Fibroblast of lung (primary cell): ENCODE results near the gene ANKRD18B. TPM values are rescaled to one million over a fixed set of nuclear protein-coding genes. Genes with fewer than 3 reads are reported as not detected.
A peak's percentile ranks its signal among the peaks of the same experiment; 100 is the strongest.
"Not testable (repeated sequence)": the region's sequence is repeated elsewhere in the genome, so short reads cannot be mapped to it uniquely, and the experiment has no call there.

Experiments
- DNase-seq, 2 donors: peaks; one replicate each; pipeline versions ENCODE4 v3.0.0 to v3.0.0-alpha.2; 2010; ENCODE audit warnings: low read depth in 2 of 2
- H2AFZ ChIP-seq: 2 replicates; pipeline ENCODE4 v1.5.1; 2012; ENCODE audit warnings: low read length, control low read depth, inconsistent platforms
- H3K27ac ChIP-seq: 2 replicates; pipeline ENCODE4 v1.5.1; 2011; ENCODE audit warnings: low read length, control low read depth; ENCODE audit not compliant: insufficient read depth
- H3K27me3 ChIP-seq: 2 replicates; pipeline ENCODE4 v1.5.1; 2011; ENCODE audit warnings: mild to moderate bottlenecking, low read length; ENCODE audit not compliant: control insufficient read depth, insufficient read depth
- H3K36me3 ChIP-seq: 2 replicates; pipeline ENCODE4 v1.5.1; 2011; ENCODE audit warnings: low read length; ENCODE audit not compliant: control insufficient read depth, insufficient read depth
- H3K4me1 ChIP-seq: 2 replicates; pipeline ENCODE4 v1.5.1; 2011; ENCODE audit warnings: low read length; ENCODE audit not compliant: control insufficient read depth, insufficient read depth; ENCODE audit errors: extremely low read depth
- H3K4me2 ChIP-seq: 2 replicates; pipeline ENCODE4 v1.5.1; 2011; ENCODE audit warnings: low read length, control low read depth; ENCODE audit not compliant: insufficient read depth; ENCODE audit errors: extremely low read depth
- H3K4me3 ChIP-seq, 4 experiments: fragments of 200-600 bp in 1 of 4; sonication (generic) in 1 of 4; replicated peaks in 1 of 4; 2 replicates each; pipeline ENCODE4 v1.5.1; 2011 to 2016; ENCODE audit warnings: low read length in 4 of 4, low read depth in 3 of 4, mild to moderate bottlenecking in 3 of 4, control low read depth in 2 of 4, inconsistent platforms in 1 of 4, mixed read lengths in 1 of 4; ENCODE audit not compliant: insufficient read depth in 1 of 4; ENCODE audit errors: control extremely low read depth in 1 of 4
- H3K79me2 ChIP-seq: 2 replicates; pipeline ENCODE4 v1.5.1; 2012; ENCODE audit warnings: mild to moderate bottlenecking, low read length, inconsistent platforms; ENCODE audit not compliant: control insufficient read depth, insufficient read depth
- H3K9ac ChIP-seq: 2 replicates; pipeline ENCODE4 v1.5.1; 2011; ENCODE audit warnings: mild to moderate bottlenecking, low read length, control low read depth; ENCODE audit not compliant: insufficient read depth
- H3K9me3 ChIP-seq: 2 replicates; pipeline ENCODE4 v1.5.1; 2012; ENCODE audit warnings: low read depth, low read length; ENCODE audit not compliant: control insufficient read depth, insufficient read depth
- H4K20me1 ChIP-seq: 2 replicates; pipeline ENCODE4 v1.5.1; 2011; ENCODE audit warnings: low read length; ENCODE audit not compliant: control insufficient read depth, insufficient read depth; ENCODE audit errors: extremely low read depth
- EZH2 ChIP-seq: IDR thresholded peaks from 2 replicates; pipeline ENCODE4 v1.5.1; 2012; ENCODE audit warnings: low read length, control low read depth, mild to moderate bottlenecking; ENCODE audit errors: missing control alignments
- polyA minus RNA-seq: library from RNA; depleted of rRNA, polyadenylated mRNA; stranded (reverse); fragments of >200 nt; gene quantifications from 2 replicates; pipeline ENCODE4 v1.2.3, GENCODE V29; 2011; ENCODE audit warnings: low replicate concordance
- polyA plus RNA-seq, 2 donors: library from polyadenylated mRNA; depleted of rRNA in 1 of 2; stranded (reverse) in 1 of 2; unstranded in 1 of 2; fragments of >200 nt; gene quantifications; 2 replicates each; pipeline ENCODE4 v1.2.1, GENCODE V29; 2011 to 2012; ENCODE audit warnings: missing spikeins in 1 of 2
- total RNA-seq: library from RNA; depleted of rRNA; stranded (reverse); fragments of >200 nt; gene quantifications from 2 replicates; pipeline ENCODE4 v1.2.1, GENCODE V29; 2014
- TF ChIP-seq, protein P1 (sequence below), 2 donors: IDR thresholded peaks in 1 of 2; conservative IDR thresholded peaks in 1 of 2; 1 replicate in 1 of 2; 2 replicates in 1 of 2; pipeline ENCODE4 v1.5.1; 2011 to 2012; ENCODE audit warnings: low read length in 2 of 2, control low read depth in 1 of 2, inconsistent platforms in 1 of 2, low read depth in 1 of 2, mild to moderate bottlenecking in 1 of 2

Gene ANKRD18B
- total RNA-seq (under 0.01 and 0.17 TPM in 2 replicates), polyA plus RNA-seq (0.82 and 0.85 TPM in 2 replicates), polyA minus RNA-seq (not detected in 2 replicates)
- 0.68 and 0.75 TPM in 2 replicates for polyA plus RNA-seq (2012)

DNA sequence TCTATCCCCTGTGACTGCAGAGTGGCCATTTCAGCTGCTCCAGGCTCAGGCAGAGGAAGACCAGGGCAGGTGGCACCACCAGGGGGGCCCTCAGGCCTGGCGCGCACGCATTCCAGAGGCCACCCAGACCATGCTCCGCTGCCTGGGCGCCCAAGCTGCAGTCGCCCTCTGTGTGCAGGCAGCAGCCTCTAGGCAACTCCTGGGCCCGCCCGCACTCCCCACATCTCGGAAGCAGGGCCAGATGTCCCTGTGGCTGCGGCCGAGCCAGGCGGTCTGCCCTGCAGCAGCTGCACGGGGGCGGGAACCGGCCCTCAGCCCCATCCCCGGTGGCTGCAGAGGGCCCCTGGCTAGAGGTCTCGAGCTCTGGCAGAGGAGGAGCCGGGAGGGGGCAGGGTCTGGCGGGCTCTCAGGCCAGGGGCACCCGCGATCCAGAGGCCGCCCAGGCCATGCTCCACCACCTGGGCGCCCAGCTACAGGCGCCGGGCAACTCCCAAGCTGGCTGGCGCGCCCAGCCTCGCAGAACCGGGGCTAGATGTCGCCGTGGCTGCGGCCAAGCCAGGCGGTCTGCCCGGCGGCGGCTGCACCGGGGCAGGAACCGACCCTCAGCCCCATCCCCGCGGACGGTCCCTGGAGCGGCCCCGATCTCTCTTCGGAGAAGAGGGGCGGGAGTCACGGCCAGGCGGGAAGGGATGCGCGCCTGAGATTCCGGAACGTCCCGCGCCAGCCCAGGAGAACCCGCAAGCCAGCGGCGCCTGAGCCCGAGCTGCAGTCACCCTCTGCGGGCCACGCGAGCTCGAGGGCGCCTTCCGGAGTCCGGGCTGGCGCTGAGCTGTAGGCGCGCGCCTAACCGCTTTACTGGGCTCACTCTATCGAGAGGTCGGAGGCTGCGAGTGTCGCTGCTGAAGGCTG, at the start of gene ANKRD18B:
TSS of gene ANKRD18B (plus strand) at position 855 of the 909 bp plus-strand sequence. CDS start 239 bp downstream, outside the sequence.
- peak; percentile 58 to 60 for DNase-seq
- H3K9ac ChIP-seq, result peak within 1 kb of the TSS; percentile 23

DNA sequence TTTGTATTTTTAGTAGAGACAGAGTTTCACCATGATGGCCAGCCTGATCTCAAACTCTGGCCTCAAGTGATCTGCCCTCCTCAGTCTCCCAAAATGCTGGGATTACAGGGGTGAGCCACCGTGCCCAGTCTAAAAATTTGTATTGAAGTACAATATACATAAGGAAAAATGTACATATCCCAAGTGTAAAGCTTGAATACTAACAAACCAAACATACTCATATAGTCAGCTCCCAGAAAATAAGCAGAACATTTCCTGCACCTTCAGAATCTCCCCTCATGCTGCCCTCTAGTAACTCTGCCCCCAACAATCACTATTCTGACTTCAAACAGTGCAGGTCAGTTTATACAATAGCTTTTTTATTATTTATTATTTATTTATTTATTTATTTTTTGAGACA, 48.7 kb upstream of the ANKRD18B start:
- no peaks in the 10 kb centered on the region for H4K20me1 ChIP-seq
- H3K27me3 ChIP-seq, result no peaks in the 10 kb centered on the region
- H3K4me1 ChIP-seq, result peaks cover 6% of the 10 kb centered on the region
- TF ChIP-seq, protein P1, sequence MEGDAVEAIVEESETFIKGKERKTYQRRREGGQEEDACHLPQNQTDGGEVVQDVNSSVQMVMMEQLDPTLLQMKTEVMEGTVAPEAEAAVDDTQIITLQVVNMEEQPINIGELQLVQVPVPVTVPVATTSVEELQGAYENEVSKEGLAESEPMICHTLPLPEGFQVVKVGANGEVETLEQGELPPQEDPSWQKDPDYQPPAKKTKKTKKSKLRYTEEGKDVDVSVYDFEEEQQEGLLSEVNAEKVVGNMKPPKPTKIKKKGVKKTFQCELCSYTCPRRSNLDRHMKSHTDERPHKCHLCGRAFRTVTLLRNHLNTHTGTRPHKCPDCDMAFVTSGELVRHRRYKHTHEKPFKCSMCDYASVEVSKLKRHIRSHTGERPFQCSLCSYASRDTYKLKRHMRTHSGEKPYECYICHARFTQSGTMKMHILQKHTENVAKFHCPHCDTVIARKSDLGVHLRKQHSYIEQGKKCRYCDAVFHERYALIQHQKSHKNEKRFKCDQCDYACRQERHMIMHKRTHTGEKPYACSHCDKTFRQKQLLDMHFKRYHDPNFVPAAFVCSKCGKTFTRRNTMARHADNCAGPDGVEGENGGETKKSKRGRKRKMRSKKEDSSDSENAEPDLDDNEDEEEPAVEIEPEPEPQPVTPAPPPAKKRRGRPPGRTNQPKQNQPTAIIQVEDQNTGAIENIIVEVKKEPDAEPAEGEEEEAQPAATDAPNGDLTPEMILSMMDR (conservative IDR thresholded peaks at IDR 0.05 in 1 of 2, IDR thresholded peaks at IDR 0.05 in 1 of 2; ENCODE audit: low read depth in 1 of 2, low read length in 2 of 2), result no peak
- no peak for TF ChIP-seq EZH2
- peaks cover 5% of the 10 kb centered on the region for H3K36me3 ChIP-seq
- H2AFZ ChIP-seq, result no peak overlapping the region
- no peak for DNase-seq
- H3K27ac ChIP-seq, result no peak overlapping the region
- peaks cover 20% of the 10 kb centered on the region for H3K79me2 ChIP-seq
- H3K9me3 ChIP-seq, result no peaks in the 10 kb centered on the region
- no peak overlapping the region for H3K4me3 ChIP-seq
- H3K9ac ChIP-seq, result no peak overlapping the region
- no peak overlapping the region for H3K4me2 ChIP-seq

More for the DNA sequence above, at the start of gene ANKRD18B:
- H3K4me1 ChIP-seq, H3K36me3 ChIP-seq, H3K27ac ChIP-seq, H3K9me3 ChIP-seq, H3K79me2 ChIP-seq, H4K20me1 ChIP-seq: not testable (repeated sequence)
- H3K27me3 ChIP-seq, result peaks cover 11% of the 10 kb centered on the region
- H3K4me2 ChIP-seq, result peak within 1 kb of the TSS; percentile 82
- H3K4me3 ChIP-seq, result peak within 1 kb of the TSS; percentile 44 to 65 (median 50)
- TF ChIP-seq, protein P1 (conservative IDR thresholded peaks at IDR 0.05 in 1 of 2, IDR thresholded peaks at IDR 0.05 in 1 of 2; ENCODE audit: low read depth in 1 of 2, low read length in 2 of 2), result peak in 1 of 2 donors; percentile 6
- H2AFZ ChIP-seq, result peak within 1 kb of the TSS; percentile 59

DNA sequence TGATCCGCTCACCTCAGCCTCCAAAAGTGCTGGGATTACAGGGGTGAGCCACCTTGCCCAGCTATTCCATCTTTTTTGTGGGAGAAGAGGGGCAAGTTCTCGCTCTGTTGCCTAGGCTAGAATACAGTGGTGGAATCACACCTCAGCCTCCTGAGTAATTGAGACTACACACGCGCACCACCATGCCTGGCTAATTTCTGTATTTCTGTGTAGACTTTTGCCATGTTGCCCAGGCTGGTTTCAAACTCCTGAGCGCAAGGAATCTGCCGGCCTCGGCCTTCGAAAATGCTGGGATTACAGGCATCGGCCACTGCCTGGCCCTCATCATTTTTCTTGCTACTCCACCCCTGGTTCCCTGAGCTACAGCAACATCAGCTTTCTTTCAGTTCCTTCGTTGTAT, 47.5 kb upstream of the ANKRD18B start:
- peaks cover 20% of the 10 kb centered on the region for H3K79me2 ChIP-seq
- no peak for TF ChIP-seq EZH2
- TF ChIP-seq, protein P1 (conservative IDR thresholded peaks at IDR 0.05 in 1 of 2, IDR thresholded peaks at IDR 0.05 in 1 of 2; ENCODE audit: low read depth in 1 of 2, low read length in 2 of 2), result no peak
- H3K36me3 ChIP-seq, result peaks cover 5% of the 10 kb centered on the region
- no peak overlapping the region for H3K27ac ChIP-seq
- H4K20me1 ChIP-seq, result no peaks in the 10 kb centered on the region
- peaks cover 6% of the 10 kb centered on the region for H3K4me1 ChIP-seq
- DNase-seq, result no peak
- H3K4me3 ChIP-seq, result no peak overlapping the region
- H3K9me3 ChIP-seq, result no peaks in the 10 kb centered on the region
- no peak overlapping the region for H2AFZ ChIP-seq
- H3K27me3 ChIP-seq, result no peaks in the 10 kb centered on the region
- no peak overlapping the region for H3K9ac ChIP-seq
- no peak overlapping the region for H3K4me2 ChIP-seq
